ENCODE measurements around the gene OR51V1.

GRCh38 chr11:5174934-5175333 is 25.5 kb downstream of the OR51V1 start:
- TF ChIP-seq CTCF (IDR thresholded peaks at IDR 0.05) (no peak), POLR2A (IDR thresholded peaks at IDR 0.05) (no peak), POLR2AphosphoS5 (IDR thresholded peaks at IDR 0.05) (no peak), EP300 (IDR thresholded peaks at IDR 0.05) (no peak)
